ENCODE data around the gene PNISR.

DNA sequence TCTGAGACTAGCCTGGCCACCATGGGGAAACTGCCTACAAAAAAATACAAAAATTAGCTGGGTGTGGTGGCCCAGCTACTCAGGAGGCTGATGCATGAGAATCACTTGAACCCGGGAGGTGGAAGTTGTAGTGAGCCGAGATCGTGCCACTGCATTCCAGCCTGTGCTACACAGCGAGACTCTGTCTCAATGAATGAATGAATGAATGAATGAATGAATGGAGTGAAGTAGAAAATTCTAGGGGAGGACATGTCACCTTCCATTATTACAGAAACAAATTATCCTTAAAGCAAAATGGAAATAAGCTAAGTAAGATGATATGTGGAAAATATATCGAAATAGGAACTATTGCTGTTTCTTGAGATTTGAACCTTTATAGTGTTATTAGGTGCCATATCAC, 2.9 kb upstream of the PNISR start:
- TF ChIP-seq POLR2A (IDR thresholded peaks at IDR 0.05), result no peak
- TF ChIP-seq, protein P1, sequence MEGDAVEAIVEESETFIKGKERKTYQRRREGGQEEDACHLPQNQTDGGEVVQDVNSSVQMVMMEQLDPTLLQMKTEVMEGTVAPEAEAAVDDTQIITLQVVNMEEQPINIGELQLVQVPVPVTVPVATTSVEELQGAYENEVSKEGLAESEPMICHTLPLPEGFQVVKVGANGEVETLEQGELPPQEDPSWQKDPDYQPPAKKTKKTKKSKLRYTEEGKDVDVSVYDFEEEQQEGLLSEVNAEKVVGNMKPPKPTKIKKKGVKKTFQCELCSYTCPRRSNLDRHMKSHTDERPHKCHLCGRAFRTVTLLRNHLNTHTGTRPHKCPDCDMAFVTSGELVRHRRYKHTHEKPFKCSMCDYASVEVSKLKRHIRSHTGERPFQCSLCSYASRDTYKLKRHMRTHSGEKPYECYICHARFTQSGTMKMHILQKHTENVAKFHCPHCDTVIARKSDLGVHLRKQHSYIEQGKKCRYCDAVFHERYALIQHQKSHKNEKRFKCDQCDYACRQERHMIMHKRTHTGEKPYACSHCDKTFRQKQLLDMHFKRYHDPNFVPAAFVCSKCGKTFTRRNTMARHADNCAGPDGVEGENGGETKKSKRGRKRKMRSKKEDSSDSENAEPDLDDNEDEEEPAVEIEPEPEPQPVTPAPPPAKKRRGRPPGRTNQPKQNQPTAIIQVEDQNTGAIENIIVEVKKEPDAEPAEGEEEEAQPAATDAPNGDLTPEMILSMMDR (IDR thresholded peaks at IDR 0.05), result no peak

Data from lower leg skin (tissue), 3 donors.